Measurements from ENCODE around the gene MYRIP. TPM values are rescaled to one million over a fixed set of nuclear protein-coding genes. Genes with fewer than 3 reads are reported as not detected.

The MYRIP gene
- total RNA-seq, 1 experiment from 2014 or later, result 0.44 TPM

GRCh38 chr3:40299130-40299720 lies 489.8 kb downstream of the MYRIP start:
- no peak overlapping the region for H2AFZ ChIP-seq (ENCODE audit: low read depth, low read length, poor library complexity, severe bottlenecking)
- H3K9ac ChIP-seq (ENCODE audit: low read length), result no peak overlapping the region
- BruUV-seq (replicated peaks), result no TSS peak
- H3K79me2 ChIP-seq (ENCODE audit: insufficient read depth, low read length), result no peaks in the 10 kb centered on the region
- H3K4me2 ChIP-seq (ENCODE audit: low read length), result no peak overlapping the region
- H3K9me3 ChIP-seq (ENCODE audit: control insufficient read depth in 1 of 2, insufficient read depth in 1 of 2, low read depth in 1 of 2, low read length in 2 of 2), result no peaks in the 10 kb centered on the region
- no peaks in the 10 kb centered on the region for H4K20me1 ChIP-seq (ENCODE audit: insufficient read depth)
- ChIA-PET POLR2A (no interaction called here), CTCF (no interaction called here), RAD21 (ENCODE audit: low non-redundant PET in 1 of 2, low total read pairs in 2 of 2, uncharacterized antibody in 2 of 2, unreplicated experiment in 2 of 2) (no interaction called here)
- H3K27me3 ChIP-seq (ENCODE audit: insufficient read depth, low read length), result no peaks in the 10 kb centered on the region
- H3K4me1 ChIP-seq (ENCODE audit: control insufficient read depth in 1 of 2, insufficient read depth in 2 of 2, low read length in 2 of 2), result peaks cover 0 to 5% of the 10 kb centered on the region in 2 experiments; a peak in 1 of 4 replicates
- no peaks in the 10 kb centered on the region for H3K9me2 ChIP-seq (ENCODE audit: insufficient read depth)
- DNase-seq (ENCODE audit: low read depth, low spot score) (no peak), ATAC-seq (no peak)
- intact Hi-C loops (cut with micrococcal nuclease), result no loop called here
- H3K36me3 ChIP-seq (ENCODE audit: control insufficient read depth in 1 of 2, insufficient read depth in 2 of 2, low read length in 2 of 2), result no peaks in the 10 kb centered on the region
- TF ChIP-seq EGR1 (IDR thresholded peaks at IDR 0.05; ENCODE audit: low read depth), result no peak
- no peak for TF ChIP-seq ELF1 (IDR thresholded peaks at IDR 0.05; ENCODE audit: borderline replicate concordance, low read depth)
- no peak for TF ChIP-seq JUND (IDR thresholded peaks at IDR 0.05)
- TF ChIP-seq SRF (IDR thresholded peaks at IDR 0.05; ENCODE audit: low read depth), result no peak
- TF ChIP-seq CEBPB (IDR thresholded peaks at IDR 0.05; ENCODE audit: low read depth), result no peak
- TF ChIP-seq, protein P1, sequence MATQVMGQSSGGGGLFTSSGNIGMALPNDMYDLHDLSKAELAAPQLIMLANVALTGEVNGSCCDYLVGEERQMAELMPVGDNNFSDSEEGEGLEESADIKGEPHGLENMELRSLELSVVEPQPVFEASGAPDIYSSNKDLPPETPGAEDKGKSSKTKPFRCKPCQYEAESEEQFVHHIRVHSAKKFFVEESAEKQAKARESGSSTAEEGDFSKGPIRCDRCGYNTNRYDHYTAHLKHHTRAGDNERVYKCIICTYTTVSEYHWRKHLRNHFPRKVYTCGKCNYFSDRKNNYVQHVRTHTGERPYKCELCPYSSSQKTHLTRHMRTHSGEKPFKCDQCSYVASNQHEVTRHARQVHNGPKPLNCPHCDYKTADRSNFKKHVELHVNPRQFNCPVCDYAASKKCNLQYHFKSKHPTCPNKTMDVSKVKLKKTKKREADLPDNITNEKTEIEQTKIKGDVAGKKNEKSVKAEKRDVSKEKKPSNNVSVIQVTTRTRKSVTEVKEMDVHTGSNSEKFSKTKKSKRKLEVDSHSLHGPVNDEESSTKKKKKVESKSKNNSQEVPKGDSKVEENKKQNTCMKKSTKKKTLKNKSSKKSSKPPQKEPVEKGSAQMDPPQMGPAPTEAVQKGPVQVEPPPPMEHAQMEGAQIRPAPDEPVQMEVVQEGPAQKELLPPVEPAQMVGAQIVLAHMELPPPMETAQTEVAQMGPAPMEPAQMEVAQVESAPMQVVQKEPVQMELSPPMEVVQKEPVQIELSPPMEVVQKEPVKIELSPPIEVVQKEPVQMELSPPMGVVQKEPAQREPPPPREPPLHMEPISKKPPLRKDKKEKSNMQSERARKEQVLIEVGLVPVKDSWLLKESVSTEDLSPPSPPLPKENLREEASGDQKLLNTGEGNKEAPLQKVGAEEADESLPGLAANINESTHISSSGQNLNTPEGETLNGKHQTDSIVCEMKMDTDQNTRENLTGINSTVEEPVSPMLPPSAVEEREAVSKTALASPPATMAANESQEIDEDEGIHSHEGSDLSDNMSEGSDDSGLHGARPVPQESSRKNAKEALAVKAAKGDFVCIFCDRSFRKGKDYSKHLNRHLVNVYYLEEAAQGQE (IDR thresholded peaks at IDR 0.05; ENCODE audit: low read depth), result no peak
- TF ChIP-seq FOSL1 (IDR thresholded peaks at IDR 0.05; ENCODE audit: low read depth), result no peak
- TF ChIP-seq, protein P2, sequence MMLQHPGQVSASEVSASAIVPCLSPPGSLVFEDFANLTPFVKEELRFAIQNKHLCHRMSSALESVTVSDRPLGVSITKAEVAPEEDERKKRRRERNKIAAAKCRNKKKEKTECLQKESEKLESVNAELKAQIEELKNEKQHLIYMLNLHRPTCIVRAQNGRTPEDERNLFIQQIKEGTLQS (IDR thresholded peaks at IDR 0.05), result no peak
- no peak for TF ChIP-seq CTCF (IDR thresholded peaks at IDR 0.05 in 2 of 3, conservative IDR thresholded peaks at IDR 0.05 in 1 of 3; ENCODE audit: borderline replicate concordance in 1 of 3, insufficient read depth in 1 of 3, low read depth in 2 of 3, low read length in 2 of 3)
- H3K27ac ChIP-seq (ENCODE audit: low read depth, low read length), result no peak overlapping the region
- H3K4me3 ChIP-seq (replicated peaks in 1 of 2; ENCODE audit: low read depth in 1 of 2, low read length in 2 of 2), result no peak overlapping the region

All from HCT116 (cell line).